Neural progenitor cell (in vitro differentiated cells): Measurements from ENCODE around the gene LYPLA2. TPM values are rescaled to one million over a fixed set of nuclear protein-coding genes. Genes with fewer than 3 reads are reported as not detected.

ENCODE experiments used
- DNase-seq: peaks from one replicate; pipeline ENCODE4 v3.0.0-alpha.2; 2016; ENCODE audit warnings: low spot score
- H2AFZ ChIP-seq: fragments of 200-600 bp; sonication (generic); replicated peaks from 2 replicates; pipeline ENCODE4 v1.6.1; 2016; ENCODE audit warnings: antibody characterized with exemption
- H3F3A ChIP-seq: fragments of 200-600 bp; sonication (generic); 2 replicates; pipeline ENCODE4 v1.6.1; 2016; ENCODE audit warnings: antibody characterized with exemption, low read depth
- H3K27ac ChIP-seq: fragments of 200-600 bp; sonication (generic); 2 replicates; pipeline ENCODE4 v1.5.1; 2016; ENCODE audit warnings: mild to moderate bottlenecking
- H3K27me3 ChIP-seq: fragments of 200-600 bp; sonication (generic); 2 replicates; pipeline ENCODE4 v1.6.1; 2016; ENCODE audit warnings: mild to moderate bottlenecking, moderate library complexity
- H3K36me3 ChIP-seq: fragments of 200-600 bp; sonication (generic); 2 replicates; pipeline ENCODE4 v1.5.1; 2016
- H3K4me1 ChIP-seq: fragments of 200-600 bp; sonication (generic); 2 replicates; pipeline ENCODE4 v1.6.1; 2016; ENCODE audit warnings: mixed run types
- H3K4me2 ChIP-seq: fragments of 200-600 bp; sonication (generic); 2 replicates; pipeline ENCODE4 v1.6.1; 2016
- H3K4me3 ChIP-seq: fragments of 200-600 bp; sonication (generic); 2 replicates; pipeline ENCODE4 v1.5.1; 2016
- H3K79me2 ChIP-seq: fragments of 200-600 bp; sonication (generic); 2 replicates; pipeline ENCODE4 v1.6.1; 2016; ENCODE audit warnings: low read depth
- H3K9ac ChIP-seq: fragments of 200-600 bp; sonication (generic); 2 replicates; pipeline ENCODE4 v1.6.1; 2016
- H3K9me3 ChIP-seq: fragments of 200-600 bp; sonication (generic); 2 replicates; pipeline ENCODE4 v1.5.1; 2016; ENCODE audit warnings: low read depth
- H4K20me1 ChIP-seq: fragments of 200-600 bp; sonication (generic); 2 replicates; pipeline ENCODE4 v1.6.1; 2016; ENCODE audit warnings: low read depth
- H3K27ac Mint-ChIP-seq: 3 replicates; pipeline ENCODE4 v1.8.0; 2021; ENCODE audit warnings: mixed read lengths
- H3K27me3 Mint-ChIP-seq: 2 replicates; pipeline ENCODE4 v1.8.0; 2022; ENCODE audit warnings: low read depth, mild to moderate bottlenecking, inconsistent platforms, moderate library complexity, mixed read lengths; ENCODE audit not compliant: insufficient read depth
- H3K36me3 Mint-ChIP-seq: 3 replicates; pipeline ENCODE4 v1.8.0; 2021; ENCODE audit warnings: mixed read lengths
- H3K4me1 Mint-ChIP-seq: 3 replicates; pipeline ENCODE4 v1.8.0; 2021; ENCODE audit warnings: mixed read lengths
- H3K4me3 Mint-ChIP-seq: 3 replicates; pipeline ENCODE4 v1.8.0; 2021; ENCODE audit warnings: mild to moderate bottlenecking, moderate library complexity, mixed read lengths
- H3K9me3 Mint-ChIP-seq: 3 replicates; pipeline ENCODE4 v1.8.0; 2020; ENCODE audit warnings: mixed read lengths
- CTCF ChIP-seq: fragments of 200-600 bp; sonication (generic); IDR thresholded peaks from 2 replicates; pipeline ENCODE4 v1.5.1; 2017; ENCODE audit warnings: antibody characterized with exemption, mild to moderate bottlenecking
- EZH2 ChIP-seq: fragments of 200-600 bp; sonication (generic); IDR thresholded peaks from 2 replicates; pipeline ENCODE4 v1.6.1; 2017; ENCODE audit warnings: antibody characterized with exemption, mild to moderate bottlenecking, moderate library complexity
- EZH2phosphoT487 ChIP-seq: fragments of 200-600 bp; sonication (generic); IDR thresholded peaks from 2 replicates; pipeline ENCODE4 v1.6.1; 2017; ENCODE audit warnings: antibody characterized with exemption
- total RNA-seq: library from RNA; depleted of rRNA; stranded (reverse); fragments of >200 nt; gene quantifications from 2 replicates; pipeline ENCODE4 v1.2.3, GENCODE V29; 2015; ENCODE audit warnings: low replicate concordance

Gene LYPLA2
- total RNA-seq, 1 donor from 2014 or later: 41.8 TPM

GRCh38 chr1:23798662-23799142 lies 7.8 kb downstream of the LYPLA2 start:
- H3K36me3 Mint-ChIP-seq: peaks cover 2% of the 10 kb centered on the region
- Histone ChIP-seq H3K79me2 (no peaks in the 10 kb centered on the region), H2AFZ (no peak overlapping the region), H3K9me3 (no peaks in the 10 kb centered on the region), H3K27me3 (peaks cover 16% of the 10 kb centered on the region), H3K36me3 (no peaks in the 10 kb centered on the region), H4K20me1 (peaks cover 17% of the 10 kb centered on the region), H3K4me1 (peaks cover 8% of the 10 kb centered on the region), H3K9ac (no peak overlapping the region), H3F3A (peaks cover 29% of the 10 kb centered on the region), H3K4me3 (peak overlapping the region; percentile 83), H3K4me2 (no peak overlapping the region), H3K27ac (no peak overlapping the region)
- TF ChIP-seq EZH2phosphoT487 (no peak), CTCF (peak; percentile 9), EZH2 (no peak)
- no peak for DNase-seq
- no peak overlapping the region for H3K27ac Mint-ChIP-seq
- H3K27me3 Mint-ChIP-seq: peaks cover 4% of the 10 kb centered on the region
- H3K9me3 Mint-ChIP-seq: no peaks in the 10 kb centered on the region
- peaks cover 9% of the 10 kb centered on the region for H3K4me1 Mint-ChIP-seq
- peak overlapping the region; percentile 96 for H3K4me3 Mint-ChIP-seq

- H3K9me3 Mint-ChIP-seq: no peaks in the 10 kb centered on the region
Observed at GRCh38 chr1:23799255-23799569, 8.3 kb downstream of the LYPLA2 start.

GRCh38 chr1:23799570-23800399 lies 8.8 kb downstream of the LYPLA2 start:
- Mint-ChIP-seq H3K9me3 (no peaks in the 10 kb centered on the region), H3K4me3 (peak overlapping the region; percentile 96), H3K4me1 (peaks cover 9% of the 10 kb centered on the region), H3K27me3 (peaks cover 4% of the 10 kb centered on the region), H3K27ac (peak overlapping the region; percentile 97), H3K36me3 (peaks cover 2% of the 10 kb centered on the region)
- Histone ChIP-seq H3K4me1 (peaks cover 8% of the 10 kb centered on the region), H2AFZ (peak overlapping the region; percentile 2), H3K4me2 (peak overlapping the region; percentile 79), H3K9me3 (no peaks in the 10 kb centered on the region), H3K4me3 (peak overlapping the region; percentile 83), H3K27ac (no peak overlapping the region), H3K36me3 (no peaks in the 10 kb centered on the region), H4K20me1 (peaks cover 17% of the 10 kb centered on the region), H3K79me2 (no peaks in the 10 kb centered on the region), H3K9ac (peak overlapping the region; percentile 58), H3F3A (peaks cover 29% of the 10 kb centered on the region), H3K27me3 (peaks cover 16% of the 10 kb centered on the region)
- peak; percentile 75 for DNase-seq
- TF ChIP-seq EZH2: peak; percentile 11
- no peak for TF ChIP-seq EZH2phosphoT487
- no peak for TF ChIP-seq CTCF

More at GRCh38 chr1:23799255-23799569, 8.3 kb downstream of the LYPLA2 start:
- Histone ChIP-seq H3K4me2 (peak overlapping the region; percentile 79), H3K36me3 (no peaks in the 10 kb centered on the region), H4K20me1 (peaks cover 17% of the 10 kb centered on the region), H3K9ac (no peak overlapping the region), H3K27me3 (peaks cover 16% of the 10 kb centered on the region), H3F3A (peaks cover 29% of the 10 kb centered on the region), H3K4me3 (peak overlapping the region; percentile 83), H2AFZ (no peak overlapping the region), H3K4me1 (peaks cover 8% of the 10 kb centered on the region), H3K27ac (no peak overlapping the region), H3K79me2 (no peaks in the 10 kb centered on the region), H3K9me3 (no peaks in the 10 kb centered on the region)
- peaks cover 4% of the 10 kb centered on the region for H3K27me3 Mint-ChIP-seq
- no peak for DNase-seq
- peaks cover 9% of the 10 kb centered on the region for H3K4me1 Mint-ChIP-seq
- peak overlapping the region; percentile 96 for H3K4me3 Mint-ChIP-seq
- no peak overlapping the region for H3K27ac Mint-ChIP-seq
- peaks cover 2% of the 10 kb centered on the region for H3K36me3 Mint-ChIP-seq
- TF ChIP-seq CTCF (no peak), EZH2 (no peak), EZH2phosphoT487 (no peak)
